SK-N-SH treated with all-trans-retinoic acid at 6 μM for 48 hours (cell line): ENCODE measurements around the gene MTMR6.

ENCODE experiments used
- CREB5 ChIP-seq: fragments of 250-450 bp; sonication (Bioruptor Pico); IDR thresholded peaks from 2 replicates; pipeline ENCODE4 v1.5.1; 2020; ENCODE audit warnings: low read depth, mild to moderate bottlenecking, moderate library complexity
- ISL1 ChIP-seq: fragments of 250-450 bp; sonication (Bioruptor Pico); IDR thresholded peaks from 2 replicates; pipeline ENCODE4 v2.1.2; 2022; ENCODE audit warnings: mild to moderate bottlenecking, moderate library complexity
- OSR1 ChIP-seq: fragments of 250-450 bp; sonication (Bioruptor Pico); IDR thresholded peaks from 2 replicates; pipeline ENCODE4 v1.8.0; 2022; ENCODE audit warnings: moderate library complexity, mild to moderate bottlenecking, inconsistent platforms
- PPARA ChIP-seq: fragments of 250-450 bp; sonication (Bioruptor Pico); IDR thresholded peaks from 2 replicates; pipeline ENCODE4 v1.5.0; 2020; ENCODE audit warnings: mild to moderate bottlenecking, borderline replicate concordance
- TCF4 ChIP-seq: fragments of 250-450 bp; sonication (Bioruptor Pico); IDR thresholded peaks from 2 replicates; pipeline ENCODE4 v1.8.0; 2021; ENCODE audit warnings: mild to moderate bottlenecking, moderate library complexity, borderline replicate concordance
- TOX ChIP-seq: fragments of 250-450 bp; sonication (Bioruptor Pico); IDR thresholded peaks from 2 replicates; pipeline ENCODE4 v1.8.0; 2021; ENCODE audit warnings: mild to moderate bottlenecking, moderate library complexity, borderline replicate concordance
- TSHZ2 ChIP-seq: fragments of 250-450 bp; sonication (Bioruptor Pico); IDR thresholded peaks from 2 replicates; pipeline ENCODE4 v1.5.0; 2020; ENCODE audit warnings: mild to moderate bottlenecking, moderate library complexity
- ZC3H10 ChIP-seq: fragments of 250-450 bp; sonication (Bioruptor Pico); IDR thresholded peaks from 2 replicates; pipeline ENCODE4 v1.5.1; 2021; ENCODE audit warnings: mild to moderate bottlenecking, moderate library complexity
- ZFP3 ChIP-seq: fragments of 250-450 bp; sonication (Bioruptor Pico); IDR thresholded peaks from 2 replicates; pipeline ENCODE4 v1.5.0; 2020; ENCODE audit warnings: mild to moderate bottlenecking, moderate library complexity
- ZFP30 ChIP-seq: fragments of 450-650 bp; formaldehyde crosslinking; IDR thresholded peaks from 2 replicates; pipeline ENCODE4 v1.5.0; 2022; ENCODE audit warnings: mild to moderate bottlenecking, moderate library complexity
- ZNF70 ChIP-seq: fragments of 450-650 bp; formaldehyde crosslinking; IDR thresholded peaks from 2 replicates; pipeline ENCODE4 v1.5.0; 2020; ENCODE audit warnings: mild to moderate bottlenecking, moderate library complexity
- ZNF8 ChIP-seq: fragments of 450-650 bp; formaldehyde crosslinking; IDR thresholded peaks from 2 replicates; pipeline ENCODE4 v1.5.0; 2020; ENCODE audit warnings: mild to moderate bottlenecking, moderate library complexity
- TF ChIP-seq, protein P1 (sequence below): fragments of 250-450 bp; sonication (Bioruptor Pico); IDR thresholded peaks from 2 replicates; pipeline ENCODE4 v1.8.0; 2021; ENCODE audit warnings: low read depth, mild to moderate bottlenecking, moderate library complexity, borderline replicate concordance

DNA sequence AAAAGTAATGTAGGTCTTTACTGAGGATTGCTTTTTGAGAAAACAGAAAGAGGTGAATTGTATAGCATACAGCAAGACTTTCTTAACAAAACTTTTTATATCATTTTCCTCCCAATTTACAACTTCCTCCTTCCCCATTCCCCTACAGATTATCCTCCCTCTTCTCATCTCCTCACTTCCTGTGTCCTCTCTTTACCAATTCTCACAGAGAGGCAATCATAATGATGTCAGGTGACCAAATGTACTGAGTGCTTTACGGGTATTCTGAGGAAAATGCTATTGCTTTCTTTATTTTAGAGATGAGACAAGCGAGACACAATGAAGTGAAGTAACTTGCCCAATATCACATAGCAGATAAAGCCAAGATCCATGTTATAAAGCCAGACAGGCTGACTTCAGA lies 1.7 kb upstream of the MTMR6 start:
- TF ChIP-seq ZC3H10 (no peak), PPARA (CRISPR knock-in tag) (no peak), ZFP30 (CRISPR knock-in tag) (no peak), ZFP3 (no peak), ZNF70 (CRISPR knock-in tag) (no peak), TSHZ2 (CRISPR knock-in tag) (no peak), OSR1 (CRISPR knock-in tag) (no peak), ZNF8 (CRISPR knock-in tag) (no peak), TCF4 (CRISPR knock-in tag) (no peak), TOX (CRISPR knock-in tag) (no peak), CREB5 (CRISPR knock-in tag) (no peak), ISL1 (CRISPR knock-in tag) (no peak)
- TF ChIP-seq, protein P1, sequence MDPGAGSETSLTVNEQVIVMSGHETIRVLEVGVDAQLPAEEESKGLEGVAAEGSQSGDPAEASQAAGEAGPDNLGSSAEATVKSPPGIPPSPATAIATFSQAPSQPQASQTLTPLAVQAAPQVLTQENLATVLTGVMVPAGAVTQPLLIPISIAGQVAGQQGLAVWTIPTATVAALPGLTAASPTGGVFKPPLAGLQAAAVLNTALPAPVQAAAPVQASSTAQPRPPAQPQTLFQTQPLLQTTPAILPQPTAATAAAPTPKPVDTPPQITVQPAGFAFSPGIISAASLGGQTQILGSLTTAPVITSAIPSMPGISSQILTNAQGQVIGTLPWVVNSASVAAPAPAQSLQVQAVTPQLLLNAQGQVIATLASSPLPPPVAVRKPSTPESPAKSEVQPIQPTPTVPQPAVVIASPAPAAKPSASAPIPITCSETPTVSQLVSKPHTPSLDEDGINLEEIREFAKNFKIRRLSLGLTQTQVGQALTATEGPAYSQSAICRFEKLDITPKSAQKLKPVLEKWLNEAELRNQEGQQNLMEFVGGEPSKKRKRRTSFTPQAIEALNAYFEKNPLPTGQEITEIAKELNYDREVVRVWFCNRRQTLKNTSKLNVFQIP = no peak
